H1 (cell line): Measurements from ENCODE around the gene ZSCAN20. TPM values are rescaled to one million over a fixed set of nuclear protein-coding genes. Genes with fewer than 3 reads are reported as not detected.

ENCODE experiments used
- CTCF ChIA-PET: fragments of 300-600 bp; sonication (Branson Sonifier 250); formaldehyde crosslinking; loops from one replicate; lab custom pipeline; 2021; ENCODE audit not compliant: partially characterized antibody; lab: Charles Lee
- POLR2A ChIA-PET: fragments of 300-600 bp; sonication (Branson Sonifier 250); formaldehyde crosslinking; loops from one replicate; lab custom pipeline; 2021; ENCODE audit warnings: inconsistent platforms; ENCODE audit not compliant: partially characterized antibody; lab: Charles Lee
- DNase-seq, 2 experiments: peaks; one replicate each; pipeline versions ENCODE4 v3.0.0 to v3.0.0-alpha.2; 2010 to 2022; ENCODE audit warnings: low spot score in 2 of 2, low read depth in 1 of 2, mixed read lengths in 1 of 2
- FAIRE-seq: peaks from 2 replicates; lab custom pipeline; 2011; peaks lifted over from hg19 to GRCh38; lab: Jason Lieb, UNC
- H2AFZ ChIP-seq: 2 replicates; pipeline ENCODE4 v1.8.1; 2012; ENCODE audit warnings: low read length, inconsistent platforms
- H2AK5ac ChIP-seq: 2 replicates; pipeline ENCODE4 v1.6.1; 2013; ENCODE audit warnings: low read depth, low read length
- H2BK120ac ChIP-seq: replicated peaks from 2 replicates; pipeline ENCODE3; 2013; ENCODE audit warnings: low read depth, low read length, inconsistent platforms
- H2BK12ac ChIP-seq: 2 replicates; pipeline ENCODE4 v1.6.1; 2013; ENCODE audit warnings: low read depth, low read length
- H2BK15ac ChIP-seq: 2 replicates; pipeline ENCODE4 v1.6.1; 2013; ENCODE audit warnings: low read length
- H2BK20ac ChIP-seq: 2 replicates; pipeline ENCODE4 v1.6.1; 2013; ENCODE audit warnings: low read length
- H2BK5ac ChIP-seq: 2 replicates; pipeline ENCODE4 v1.6.1; 2013; ENCODE audit warnings: low read depth, low read length
- H3K14ac ChIP-seq: 2 replicates; pipeline ENCODE4 v1.6.1; 2013; ENCODE audit warnings: inconsistent platforms; ENCODE audit not compliant: insufficient read length
- H3K18ac ChIP-seq: 2 replicates; pipeline ENCODE4 v1.6.1; 2013; ENCODE audit warnings: low read length; ENCODE audit errors: extremely low read depth
- H3K23ac ChIP-seq: 2 replicates; pipeline ENCODE4 v1.6.1; 2013; ENCODE audit warnings: inconsistent platforms; ENCODE audit not compliant: insufficient read length
- H3K23me2 ChIP-seq: 2 replicates; pipeline ENCODE4 v1.6.1; 2013; ENCODE audit warnings: low read depth, low read length
- H3K27ac ChIP-seq: 2 replicates; pipeline ENCODE4 v1.6.1; 2011; ENCODE audit warnings: low read depth, low read length, inconsistent platforms
- H3K27me3 ChIP-seq, 4 experiments: replicated peaks in 1 of 4; 1 replicate in 1 of 4; 2 replicates in 3 of 4; pipeline versions ENCODE4 v1.6.1 to v1.8.1; 2011 to 2013; ENCODE audit warnings: low read length in 3 of 4, mild to moderate bottlenecking in 3 of 4, inconsistent platforms in 2 of 4, mixed read lengths in 2 of 4, moderate library complexity in 1 of 4; ENCODE audit not compliant: control insufficient read depth in 3 of 4, insufficient read depth in 3 of 4; ENCODE audit errors: extremely low read depth in 1 of 4
- H3K36me3 ChIP-seq, 4 experiments: 2 replicates each; pipeline versions ENCODE4 v1.6.1 to v1.8.1; 2011 to 2013; ENCODE audit warnings: mild to moderate bottlenecking in 4 of 4, low read length in 3 of 4, moderate library complexity in 2 of 4, control low read depth in 1 of 4, inconsistent platforms in 1 of 4; ENCODE audit not compliant: insufficient read depth in 4 of 4, control insufficient read depth in 2 of 4
- H3K4ac ChIP-seq: replicated peaks from 2 replicates; pipeline ENCODE3; 2013; ENCODE audit warnings: low read length, low read depth, mixed read lengths, inconsistent platforms; ENCODE audit not compliant: insufficient read length
- H3K4me1 ChIP-seq, 4 experiments: replicated peaks in 1 of 4; 1 replicate in 1 of 4; 2 replicates in 3 of 4; pipeline versions ENCODE4 v1.6.1 to v1.8.1; 2011 to 2013; ENCODE audit warnings: low read length in 3 of 4, inconsistent platforms in 2 of 4, mixed read lengths in 1 of 4; ENCODE audit not compliant: insufficient read depth in 4 of 4, control insufficient read depth in 3 of 4
- H3K4me2 ChIP-seq, 2 experiments: 2 replicates each; pipeline versions ENCODE4 v1.6.1 to v1.8.1; 2011 to 2013; ENCODE audit warnings: low read depth in 2 of 2, low read length in 2 of 2, control low read depth in 1 of 2, inconsistent platforms in 1 of 2, mild to moderate bottlenecking in 1 of 2; ENCODE audit not compliant: insufficient read depth in 1 of 2
- H3K4me3 ChIP-seq, 4 experiments: fragments of 200-600, 300-600 bp in 1 of 4; sonication (generic), shearing (Covaris generic), sonication (Bioruptor Twin) in 1 of 4; 2 replicates each; pipeline versions ENCODE4 v1.5.1 to v1.8.1; 2011 to 2016; ENCODE audit warnings: low read length in 4 of 4, low read depth in 3 of 4, control low read depth in 2 of 4, inconsistent platforms in 2 of 4, mild to moderate bottlenecking in 2 of 4, mixed read lengths in 1 of 4, moderate library complexity in 1 of 4; ENCODE audit not compliant: insufficient read depth in 2 of 4; ENCODE audit errors: extremely low read depth in 1 of 4
- H3K56ac ChIP-seq: replicated peaks from 2 replicates; pipeline ENCODE3; 2013; ENCODE audit warnings: low read depth, mild to moderate bottlenecking, mixed read lengths, low read length, inconsistent platforms; ENCODE audit not compliant: insufficient read length
- H3K79me1 ChIP-seq: 2 replicates; pipeline ENCODE4 v1.6.1; 2013; ENCODE audit warnings: low read depth, low read length, control low read depth
- H3K79me2 ChIP-seq, 2 experiments: 2 replicates each; pipeline versions ENCODE4 v1.6.1 to v1.8.1; 2012 to 2013; ENCODE audit warnings: low read length in 2 of 2, mild to moderate bottlenecking in 2 of 2, inconsistent platforms in 1 of 2; ENCODE audit not compliant: insufficient read depth in 2 of 2, control insufficient read depth in 1 of 2
- H3K9ac ChIP-seq, 4 experiments: replicated peaks in 1 of 4; 1 replicate in 1 of 4; 2 replicates in 3 of 4; pipeline versions ENCODE4 v1.6.1 to v1.8.1; 2011 to 2013; ENCODE audit warnings: low read depth in 3 of 4, low read length in 3 of 4, control low read depth in 2 of 4, mild to moderate bottlenecking in 2 of 4, moderate library complexity in 2 of 4, inconsistent platforms in 1 of 4; ENCODE audit errors: extremely low read depth in 1 of 4
- H3K9me3 ChIP-seq, 2 experiments: 2 replicates each; pipeline versions ENCODE4 v1.6.1 to v1.8.1; 2012 to 2013; ENCODE audit warnings: mild to moderate bottlenecking in 2 of 2, moderate library complexity in 2 of 2, control low read depth in 1 of 2, inconsistent platforms in 1 of 2, low read depth in 1 of 2, low read length in 1 of 2, mixed read lengths in 1 of 2; ENCODE audit not compliant: insufficient read depth in 2 of 2
- H4K20me1 ChIP-seq, 2 experiments: replicated peaks in 1 of 2; 2 replicates each; pipeline versions ENCODE3 to v1.8.1; 2011 to 2013; ENCODE audit warnings: inconsistent platforms in 2 of 2, low read length in 2 of 2, mild to moderate bottlenecking in 1 of 2; ENCODE audit not compliant: insufficient read depth in 2 of 2, control insufficient read depth in 1 of 2
- H4K5ac ChIP-seq: 2 replicates; pipeline ENCODE4 v1.6.1; 2013; ENCODE audit warnings: low read length, low read depth, mixed read lengths, inconsistent platforms; ENCODE audit not compliant: insufficient read length
- H4K8ac ChIP-seq: 2 replicates; pipeline ENCODE4 v1.8.0; 2013; ENCODE audit warnings: mild to moderate bottlenecking, moderate library complexity, low read length, inconsistent platforms; ENCODE audit not compliant: insufficient read depth; ENCODE audit errors: extremely low read depth
- H4K91ac ChIP-seq: replicated peaks from 2 replicates; pipeline ENCODE3; 2013; ENCODE audit warnings: low read length, mixed read lengths, inconsistent platforms; ENCODE audit not compliant: insufficient read length
- CREB1 ChIP-seq: IDR thresholded peaks from 2 replicates; pipeline ENCODE4 v1.6.1; 2012; ENCODE audit warnings: inconsistent platforms
- JUND ChIP-seq: IDR thresholded peaks from 2 replicates; pipeline ENCODE4 v1.6.1; 2011; ENCODE audit warnings: mild to moderate bottlenecking, improper control_type of control experiment, low read length
- RFX5 ChIP-seq: IDR thresholded peaks from 2 replicates; pipeline ENCODE4 v1.6.1; 2011; ENCODE audit warnings: low read depth, low read length, improper control_type of control experiment, borderline replicate concordance
- WGBS, 2 experiments: shearing (Covaris generic) in 1 of 2; methylation state at CpG; one replicate each; pipeline versions ENCODE4 v1.1.6 to v1.1.7; 2013 to 2015; ENCODE audit warnings: low lambda C conversion rate in 2 of 2, mixed read lengths in 2 of 2, inconsistent platforms in 1 of 2, low coverage in 1 of 2, missing lambda C conversion rate in 1 of 2; ENCODE audit not compliant: insufficient replicate concordance in 2 of 2, insufficient coverage in 1 of 2, insufficient read length in 1 of 2; ENCODE audit errors: extremely low coverage in 1 of 2, missing lambda C conversion rate in 1 of 2; 5-methylcytosine and 5-hydroxymethylcytosine counted together
- polyA plus RNA-seq, 7 experiments: library from polyadenylated mRNA; depleted of rRNA in 3 of 7; stranded (reverse) in 5 of 7; unstranded in 2 of 7; fragments of >200 nt in 5 of 7; fragments of 200-250 nt in 2 of 7; gene quantifications; 1 replicate in 5 of 7; 2 replicates in 1 of 7; 4 replicates in 1 of 7; pipeline versions ENCODE4 v1.2.1 to v1.2.3, GENCODE V29; 2011 to 2013; ENCODE audit warnings: missing spikeins in 2 of 7, mixed read lengths in 2 of 7
- total RNA-seq: library from RNA; stranded (reverse); fragmentation: NEBNext Ultra II Directional; extraction: Animal tissue kit (Norgen Biotek cat#: 25700); gene quantifications from 2 replicates; pipeline ENCODE4 v1.2.1, GENCODE V29; 2021

The ZSCAN20 gene
- total and polyA plus RNA-seq, 2 of the 8 experiments (the other 6 are each of a cell fraction or from before 2014, with no cell fraction given), result 0.70 to 3.4 TPM

DNA sequence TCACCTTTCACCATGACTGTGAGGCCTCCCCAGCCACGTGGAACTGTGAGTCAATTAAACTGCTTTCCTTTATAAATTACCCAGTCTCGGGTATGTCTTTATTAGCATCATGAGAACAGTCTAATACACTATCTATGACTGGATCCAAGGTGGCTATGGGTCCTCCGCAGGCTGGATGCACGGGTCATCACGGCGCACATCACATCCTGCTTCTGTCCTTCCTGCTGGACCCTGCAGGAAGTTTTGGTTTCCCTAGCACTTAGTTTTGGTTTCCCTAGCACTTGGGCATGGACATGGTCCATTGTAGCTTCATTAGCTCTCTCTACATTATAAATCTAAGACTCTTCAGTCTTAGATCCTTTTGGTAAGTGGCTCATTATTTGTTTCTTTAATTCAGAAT lies 27.3 kb upstream of the ZSCAN20 start:
- Histone ChIP-seq H3K79me1 (no peaks in the 10 kb centered on the region), H3K36me3 (no peaks in the 10 kb centered on the region), H3K27ac (no peak overlapping the region), H2BK12ac (no peak overlapping the region), H3K79me2 (no peaks in the 10 kb centered on the region), H3K23ac (no peak overlapping the region), H3K4ac (no peak overlapping the region), H2BK120ac (no peak overlapping the region), H3K4me2 (no peak overlapping the region), H4K91ac (no peak overlapping the region), H3K56ac (no peak overlapping the region), H3K18ac (no peak overlapping the region), H3K9me3 (no peaks in the 10 kb centered on the region), H2BK5ac (no peak overlapping the region), H2BK15ac (no peak overlapping the region), H2AK5ac (no peak overlapping the region), H3K9ac (no peak overlapping the region), H4K5ac (no peak overlapping the region), H4K8ac (no peak overlapping the region), H3K14ac (no peak overlapping the region), H3K4me1 (peaks cover 0 to 2% (median 0%) of the 10 kb centered on the region in 4 experiments; a peak in 2 of 7 replicates), H2BK20ac (no peak overlapping the region), H3K4me3 (no peak overlapping the region), H2AFZ (no peak overlapping the region), H4K20me1 (no peaks in the 10 kb centered on the region), H3K23me2 (no peaks in the 10 kb centered on the region; the same call in 1 of the 2 replicates), H3K27me3 (no peaks in the 10 kb centered on the region)
- WGBS, 2 experiments, result 82% methylated on average over 6 of the region's 6 CpGs; no CpG with 5 or more reads in 1 of the 2 experiments
- DNase-seq (peak in 1 of 2 experiments; percentile 11), FAIRE-seq (no peak)
- CTCF ChIA-PET, result interaction anchor here (1.0 to 3.9 kb wide), 5 partner anchors 10 to 329 kb away, joined by 3 to 23 read pairs (median 3); no protein-coding TSS in a partner anchor
- TF ChIP-seq JUND (no peak), RFX5 (no peak), CREB1 (no peak)
- POLR2A ChIA-PET, result no interaction called here
